Spleen (tissue), 11 donors: ENCODE data around the gene ZNF780B. TPM values are rescaled to one million over a fixed set of nuclear protein-coding genes. Genes with fewer than 3 reads are reported as not detected.

ENCODE experiments used
- DNase-seq: peaks from one replicate; pipeline ENCODE4 v3.0.0-alpha.2; 2020
- H3K27ac ChIP-seq, 8 donors: fragments of 200-600 bp; sonication (generic) in 7 of 8; 1 replicate in 4 of 8; 2 replicates in 4 of 8; pipeline versions ENCODE4 v1.5.0 to v1.8.0; 2016 to 2021; ENCODE audit warnings: inconsistent platforms in 4 of 8, mild to moderate bottlenecking in 4 of 8, moderate library complexity in 1 of 8
- H3K27me3 ChIP-seq, 7 donors: fragments of 200-600 bp; sonication (generic) in 6 of 7; replicated peaks in 1 of 7; 1 replicate in 4 of 7; 2 replicates in 3 of 7; pipeline versions ENCODE4 v1.5.0 to v1.8.0; 2016 to 2021; ENCODE audit warnings: inconsistent platforms in 3 of 7, mild to moderate bottlenecking in 1 of 7
- H3K36me3 ChIP-seq, 6 donors: fragments of 200-600 bp; sonication (generic) in 5 of 6; 1 replicate in 4 of 6; 2 replicates in 2 of 6; pipeline versions ENCODE4 v1.5.0 to v1.8.0; 2016 to 2021; ENCODE audit warnings: inconsistent platforms in 2 of 6
- H3K4me1 ChIP-seq, 6 donors: fragments of 200-600 bp; sonication (generic) in 5 of 6; 1 replicate in 3 of 6; 2 replicates in 3 of 6; pipeline versions ENCODE4 v1.5.0 to v1.8.0; 2016 to 2021; ENCODE audit warnings: inconsistent platforms in 3 of 6
- H3K4me3 ChIP-seq, 8 donors: fragments of 200-600 bp; sonication (generic) in 7 of 8; 1 replicate in 4 of 8; 2 replicates in 4 of 8; pipeline versions ENCODE4 v1.5.0 to v1.8.0; 2016 to 2021; ENCODE audit warnings: inconsistent platforms in 4 of 8, mild to moderate bottlenecking in 4 of 8, moderate library complexity in 2 of 8
- H3K9me3 ChIP-seq, 8 donors: fragments of 200-600 bp; sonication (generic) in 7 of 8; 1 replicate in 4 of 8; 2 replicates in 4 of 8; pipeline versions ENCODE4 v1.5.0 to v1.8.0; 2016 to 2021; ENCODE audit warnings: inconsistent platforms in 4 of 8
- POLR2A ChIP-seq, 3 donors: fragments of 450-650 bp; IDR thresholded peaks; one replicate each; pipeline ENCODE4 v1.5.1; 2017; ENCODE audit warnings: antibody characterized with exemption in 3 of 3, mild to moderate bottlenecking in 1 of 3
- POLR2AphosphoS5 ChIP-seq, 3 donors: sonication (generic); formaldehyde crosslinking; IDR thresholded peaks; one replicate each; pipeline ENCODE4 v1.5.1; 2017; ENCODE audit warnings: antibody characterized with exemption in 3 of 3
- WGBS, 5 donors: extraction: QIAGEN DNeasy Blood & Tissue Kit in 3 of 5; methylation state at CpG; one replicate each; pipeline versions ENCODE4 v1.1.5 to v1.1.7; 2013 to 2018; 5-methylcytosine and 5-hydroxymethylcytosine counted together
- intact Hi-C: fragments of 100-400 bp; cut with DNase I; formaldehyde crosslinking; loops from one replicate; pipeline ENCODE4 v1.15.0; 2023; ENCODE audit warnings: low total_unique reads
- polyA plus RNA-seq, 3 donors: library from polyadenylated mRNA; stranded (reverse); fragments of 200-250 nt; gene quantifications; one replicate each; pipeline ENCODE4 v1.2.1, GENCODE V29; 2013
- total RNA-seq, 7 donors: library from RNA; depleted of rRNA in 3 of 7; stranded (reverse); fragments of >200 nt in 3 of 7; fragmentation: NEBNext Ultra II Directional in 4 of 7; extraction: Animal tissue kit (Norgen Biotek cat#: 25700) in 4 of 7; gene quantifications; one replicate each; pipeline versions ENCODE4 v1.1.0 to v1.2.1, GENCODE V29; 2016 to 2021
- TF ChIP-seq, protein P1 (sequence below), 11 experiments: fragments of 200-600 bp in 7 of 11; fragments of 450-650 bp in 4 of 11; sonication (generic) in 4 of 11; IDR thresholded peaks in 8 of 11; conservative IDR thresholded peaks in 3 of 11; 1 replicate in 7 of 11; 2 replicates in 4 of 11; pipeline versions ENCODE4 v1.4.0 to v1.8.0; 2016 to 2021; ENCODE audit warnings: antibody characterized with exemption in 11 of 11, inconsistent platforms in 4 of 11, mild to moderate bottlenecking in 1 of 11
- donor health status: healthy with polysubstance abuse.
- donor health status: DM: no; HTN: no; CAD: no; lungs with moderate emphysema.
- donor health status: DM: no; HTN: no; CAD: no.
- donor health status: Bipolar disorder and iron deficiency.
- donor health status: healthy.
- donor health status: DM: no; HTN: no; CAD: no.
- donor health status: DM: yes; HTN: yes; CAD: no.

The ZNF780B gene
- total and polyA plus RNA-seq, 10 donors: 7.8 to 42.3 (median 29.4) TPM

DNA sequence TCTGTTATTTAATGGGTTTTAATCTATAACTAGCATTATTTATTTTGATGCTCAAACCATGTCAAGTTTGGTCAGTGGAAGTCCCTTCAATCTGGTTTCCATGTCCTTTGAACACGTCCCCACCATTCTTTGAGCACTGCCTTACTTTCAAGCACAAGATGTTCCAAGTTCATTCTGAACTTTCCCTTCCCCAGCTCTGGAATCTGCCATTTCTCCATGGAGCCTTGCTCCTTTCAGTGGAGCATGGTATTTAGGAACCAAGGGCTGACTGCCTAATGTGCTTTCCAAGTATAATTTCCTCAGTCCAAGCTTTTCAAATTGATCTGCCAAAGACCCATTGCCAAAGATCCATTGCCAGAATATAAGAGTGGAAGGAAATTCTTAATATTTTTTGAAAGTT, 60.2 kb downstream of the ZNF780B start:
- WGBS, 5 donors: 77 to 86% (median 85%) methylated on average over 1 of the region's 1 CpG
- Histone ChIP-seq H3K27me3 (no peaks in the 10 kb centered on the region), H3K4me3 (peak overlapping the region in 6 of 8 donors; percentile 63 to 75 (median 70)), H3K36me3 (peaks cover 0 to 12% (median 2%) of the 10 kb centered on the region in 6 donors), H3K27ac (no peak overlapping the region), H3K9me3 (peaks cover 0 to 18% (median 14%) of the 10 kb centered on the region in 8 donors), H3K4me1 (peaks cover 10 to 30% (median 21%) of the 10 kb centered on the region in 6 donors)
- intact Hi-C loops: no loop called here
- TF ChIP-seq POLR2A (IDR thresholded peaks at IDR 0.05): no peak
- TF ChIP-seq POLR2AphosphoS5 (IDR thresholded peaks at IDR 0.05): no peak
- TF ChIP-seq, protein P1, sequence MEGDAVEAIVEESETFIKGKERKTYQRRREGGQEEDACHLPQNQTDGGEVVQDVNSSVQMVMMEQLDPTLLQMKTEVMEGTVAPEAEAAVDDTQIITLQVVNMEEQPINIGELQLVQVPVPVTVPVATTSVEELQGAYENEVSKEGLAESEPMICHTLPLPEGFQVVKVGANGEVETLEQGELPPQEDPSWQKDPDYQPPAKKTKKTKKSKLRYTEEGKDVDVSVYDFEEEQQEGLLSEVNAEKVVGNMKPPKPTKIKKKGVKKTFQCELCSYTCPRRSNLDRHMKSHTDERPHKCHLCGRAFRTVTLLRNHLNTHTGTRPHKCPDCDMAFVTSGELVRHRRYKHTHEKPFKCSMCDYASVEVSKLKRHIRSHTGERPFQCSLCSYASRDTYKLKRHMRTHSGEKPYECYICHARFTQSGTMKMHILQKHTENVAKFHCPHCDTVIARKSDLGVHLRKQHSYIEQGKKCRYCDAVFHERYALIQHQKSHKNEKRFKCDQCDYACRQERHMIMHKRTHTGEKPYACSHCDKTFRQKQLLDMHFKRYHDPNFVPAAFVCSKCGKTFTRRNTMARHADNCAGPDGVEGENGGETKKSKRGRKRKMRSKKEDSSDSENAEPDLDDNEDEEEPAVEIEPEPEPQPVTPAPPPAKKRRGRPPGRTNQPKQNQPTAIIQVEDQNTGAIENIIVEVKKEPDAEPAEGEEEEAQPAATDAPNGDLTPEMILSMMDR (IDR thresholded peaks at IDR 0.05 in 8 of 11, conservative IDR thresholded peaks at IDR 0.05 in 3 of 11): no peak
- no peak for DNase-seq

DNA sequence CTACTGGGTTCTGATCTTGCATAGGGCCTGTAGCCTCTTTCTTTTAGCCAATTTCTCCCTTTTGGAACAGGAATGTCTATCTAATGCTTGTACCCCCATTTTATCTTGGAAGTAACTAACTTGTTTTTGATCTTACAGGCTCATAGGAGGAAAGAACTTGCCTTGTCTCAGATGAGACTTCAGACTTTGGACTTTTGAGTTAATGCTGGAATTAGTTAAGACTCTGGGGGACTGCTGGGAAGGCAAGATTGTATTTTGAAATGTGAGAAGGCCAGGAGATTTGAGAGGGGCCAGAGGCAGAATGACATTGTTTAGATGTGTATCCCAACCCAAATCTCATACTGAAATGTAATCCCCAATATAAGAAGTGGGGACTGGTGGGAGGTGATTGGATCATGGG, 61.7 kb downstream of the ZNF780B start:
- intact Hi-C loops: no loop called here
- peaks cover 10 to 30% (median 21%) of the 10 kb centered on the region in 6 donors for H3K4me1 ChIP-seq
- H3K36me3 ChIP-seq: peaks cover 0 to 12% (median 0%) of the 10 kb centered on the region in 6 donors
- H3K27me3 ChIP-seq: no peaks in the 10 kb centered on the region
- no peak for DNase-seq
- TF ChIP-seq, protein P1 (IDR thresholded peaks at IDR 0.05 in 8 of 11, conservative IDR thresholded peaks at IDR 0.05 in 3 of 11): no peak
- TF ChIP-seq POLR2A (IDR thresholded peaks at IDR 0.05) (no peak), POLR2AphosphoS5 (IDR thresholded peaks at IDR 0.05) (no peak)
- H3K9me3 ChIP-seq: peaks cover 0 to 18% (median 14%) of the 10 kb centered on the region in 8 donors
- no peak overlapping the region for H3K4me3 ChIP-seq
- no peak overlapping the region for H3K27ac ChIP-seq

DNA sequence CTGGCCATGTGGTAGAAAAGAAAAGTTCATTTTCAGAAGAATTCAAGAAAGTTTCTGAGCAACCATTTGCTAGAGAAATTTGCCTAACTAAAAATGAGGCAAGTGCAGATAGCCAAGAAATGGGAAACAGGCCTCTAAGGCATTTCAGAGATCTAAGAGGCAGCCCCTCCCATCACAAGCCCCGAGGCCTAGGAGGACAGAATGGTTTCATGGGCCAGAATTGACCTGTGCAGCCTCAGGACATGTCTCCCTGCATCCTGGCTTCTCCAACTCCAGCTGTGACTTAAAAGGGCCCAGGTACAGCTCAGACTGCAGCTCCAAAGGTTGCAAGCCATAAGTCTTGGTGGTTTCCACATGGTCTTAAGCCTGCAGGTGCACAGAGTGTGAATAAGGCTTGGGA, 62.4 kb downstream of the ZNF780B start:
- TF ChIP-seq POLR2A (IDR thresholded peaks at IDR 0.05) (no peak), POLR2AphosphoS5 (IDR thresholded peaks at IDR 0.05) (no peak)
- TF ChIP-seq, protein P1 (IDR thresholded peaks at IDR 0.05 in 8 of 11, conservative IDR thresholded peaks at IDR 0.05 in 3 of 11): no peak
- 98 to 100% (median 100%) methylated on average over 1 of the region's 1 CpG for WGBS, 5 donors
- intact Hi-C loops: no loop called here
- Histone ChIP-seq H3K9me3 (peaks cover 0 to 18% (median 14%) of the 10 kb centered on the region in 8 donors), H3K27me3 (no peaks in the 10 kb centered on the region), H3K4me3 (no peak overlapping the region), H3K36me3 (peaks cover 0 to 12% (median 0%) of the 10 kb centered on the region in 6 donors), H3K27ac (no peak overlapping the region), H3K4me1 (peaks cover 10 to 30% (median 21%) of the 10 kb centered on the region in 6 donors)
- no peak for DNase-seq

DNA sequence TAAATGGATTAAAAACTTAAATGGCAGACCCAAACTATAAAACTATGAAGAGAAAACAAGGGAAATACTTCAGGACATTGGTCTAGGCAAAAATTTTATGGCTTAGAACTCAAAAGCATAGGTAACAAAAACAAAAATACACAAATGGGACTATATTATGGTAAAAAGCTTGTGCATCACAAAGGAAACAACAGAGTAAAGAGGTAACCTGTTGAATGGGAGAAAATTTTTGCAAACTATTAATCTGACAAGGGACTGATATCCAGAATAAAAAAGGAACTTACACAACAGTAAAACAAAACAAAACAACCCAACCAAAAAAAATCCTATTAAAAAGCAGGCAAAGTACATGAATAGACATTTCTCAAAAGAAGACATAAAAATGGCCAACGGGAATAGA, 68.4 kb downstream of the ZNF780B start:
- TF ChIP-seq POLR2A (IDR thresholded peaks at IDR 0.05) (no peak), POLR2AphosphoS5 (IDR thresholded peaks at IDR 0.05) (no peak)
- TF ChIP-seq, protein P1 (IDR thresholded peaks at IDR 0.05 in 8 of 11, conservative IDR thresholded peaks at IDR 0.05 in 3 of 11): no peak

More for the DNA sequence above, 68.4 kb downstream of the ZNF780B start:
- intact Hi-C loops: no loop called here
- 95 to 97% (median 97%) methylated on average over 1 of the region's 1 CpG for WGBS, 5 donors
- Histone ChIP-seq H3K9me3 (peaks cover 14 to 61% (median 49%) of the 10 kb centered on the region in 8 donors), H3K4me3 (no peak overlapping the region), H3K27ac (no peak overlapping the region), H3K36me3 (peaks cover 3 to 19% (median 11%) of the 10 kb centered on the region in 6 donors), H3K4me1 (no peaks in the 10 kb centered on the region), H3K27me3 (no peaks in the 10 kb centered on the region)
- no peak for DNase-seq
